SK-N-SH treated with all-trans-retinoic acid at 6 μM for 48 hours (cell line): Measurements from ENCODE around the gene TMEM151B.
A peak's percentile ranks its signal among the peaks of the same experiment; 100 is the strongest.
"Not testable (repeated sequence)": the region's sequence is repeated elsewhere in the genome, so short reads cannot be mapped to it uniquely, and the experiment has no call there.

ENCODE experiments used
- ATAC-seq: fragments of 200-7000 bp; cut with Tn5 transposase; 3 replicates; pipeline ENCODE4 v1.9.1; 2020; ENCODE audit warnings: mild to moderate bottlenecking, moderate library complexity
- ARNTL ChIP-seq: fragments of 450-650 bp; formaldehyde crosslinking; IDR thresholded peaks from 2 replicates; pipeline ENCODE4 v1.5.0; 2020; ENCODE audit warnings: low read depth, mild to moderate bottlenecking, moderate library complexity, borderline replicate concordance
- CREB5 ChIP-seq: fragments of 250-450 bp; sonication (Bioruptor Pico); IDR thresholded peaks from 2 replicates; pipeline ENCODE4 v1.5.1; 2020; ENCODE audit warnings: low read depth, mild to moderate bottlenecking, moderate library complexity
- CSDC2 ChIP-seq: fragments of 250-450 bp; sonication (Bioruptor Pico); IDR thresholded peaks from 2 replicates; pipeline ENCODE4 v1.5.0; 2020; ENCODE audit warnings: mild to moderate bottlenecking, moderate library complexity
- CSRNP3 ChIP-seq: fragments of 250-450 bp; sonication (Bioruptor Pico); IDR thresholded peaks from 2 replicates; pipeline ENCODE4 v1.5.1; 2021; ENCODE audit warnings: mild to moderate bottlenecking, moderate library complexity
- ESRRG ChIP-seq: fragments of 250-450 bp; sonication (Bioruptor Pico); IDR thresholded peaks from 2 replicates; pipeline ENCODE4 v1.6.1; 2021; ENCODE audit warnings: mild to moderate bottlenecking
- GLIS3 ChIP-seq: fragments of 250-450 bp; sonication (Bioruptor Pico); IDR thresholded peaks from 2 replicates; pipeline ENCODE4 v1.5.0; 2020; ENCODE audit warnings: mild to moderate bottlenecking, moderate library complexity
- ISL1 ChIP-seq: fragments of 250-450 bp; sonication (Bioruptor Pico); IDR thresholded peaks from 2 replicates; pipeline ENCODE4 v2.1.2; 2022; ENCODE audit warnings: mild to moderate bottlenecking, moderate library complexity
- OSR1 ChIP-seq: fragments of 250-450 bp; sonication (Bioruptor Pico); IDR thresholded peaks from 2 replicates; pipeline ENCODE4 v1.8.0; 2022; ENCODE audit warnings: moderate library complexity, mild to moderate bottlenecking, inconsistent platforms
- PATZ1 ChIP-seq: fragments of 250-450 bp; sonication (Bioruptor Pico); IDR thresholded peaks from 2 replicates; pipeline ENCODE4 v1.8.0; 2020; ENCODE audit warnings: mild to moderate bottlenecking, moderate library complexity, borderline replicate concordance
- POU6F1 ChIP-seq: fragments of 250-450 bp; sonication (Bioruptor Pico); IDR thresholded peaks from 2 replicates; pipeline ENCODE4 v1.8.0; 2021; ENCODE audit warnings: low read depth, mild to moderate bottlenecking, moderate library complexity, borderline replicate concordance
- PPARA ChIP-seq: fragments of 250-450 bp; sonication (Bioruptor Pico); IDR thresholded peaks from 2 replicates; pipeline ENCODE4 v1.5.0; 2020; ENCODE audit warnings: mild to moderate bottlenecking, borderline replicate concordance
- RARB ChIP-seq: fragments of 250-450 bp; sonication (Bioruptor Pico); IDR thresholded peaks from 2 replicates; pipeline ENCODE4 v1.8.0; 2021; ENCODE audit warnings: mild to moderate bottlenecking, moderate library complexity
- SNAI2 ChIP-seq: fragments of 250-450 bp; sonication (Bioruptor Pico); IDR thresholded peaks from 2 replicates; pipeline ENCODE4 v1.5.0; 2020; ENCODE audit warnings: mild to moderate bottlenecking, moderate library complexity
- TCF4 ChIP-seq: fragments of 250-450 bp; sonication (Bioruptor Pico); IDR thresholded peaks from 2 replicates; pipeline ENCODE4 v1.8.0; 2021; ENCODE audit warnings: mild to moderate bottlenecking, moderate library complexity, borderline replicate concordance
- ZC3H10 ChIP-seq: fragments of 250-450 bp; sonication (Bioruptor Pico); IDR thresholded peaks from 2 replicates; pipeline ENCODE4 v1.5.1; 2021; ENCODE audit warnings: mild to moderate bottlenecking, moderate library complexity
- ZFP3 ChIP-seq: fragments of 250-450 bp; sonication (Bioruptor Pico); IDR thresholded peaks from 2 replicates; pipeline ENCODE4 v1.5.0; 2020; ENCODE audit warnings: mild to moderate bottlenecking, moderate library complexity
- ZFP30 ChIP-seq: fragments of 450-650 bp; formaldehyde crosslinking; IDR thresholded peaks from 2 replicates; pipeline ENCODE4 v1.5.0; 2022; ENCODE audit warnings: mild to moderate bottlenecking, moderate library complexity
- ZNF565 ChIP-seq: fragments of 450-650 bp; formaldehyde crosslinking; conservative IDR thresholded peaks from 2 replicates; pipeline ENCODE4 v1.5.0; 2020; ENCODE audit warnings: low read depth, mild to moderate bottlenecking, moderate library complexity
- ZNF70 ChIP-seq: fragments of 450-650 bp; formaldehyde crosslinking; IDR thresholded peaks from 2 replicates; pipeline ENCODE4 v1.5.0; 2020; ENCODE audit warnings: mild to moderate bottlenecking, moderate library complexity
- ZNF8 ChIP-seq: fragments of 450-650 bp; formaldehyde crosslinking; IDR thresholded peaks from 2 replicates; pipeline ENCODE4 v1.5.0; 2020; ENCODE audit warnings: mild to moderate bottlenecking, moderate library complexity

Gene TMEM151B

GRCh38 chr6:44341095-44341890 lies 71.0 kb downstream of the TMEM151B start:
- ATAC-seq = no peak

GRCh38 chr6:44342052-44342451 lies 71.8 kb downstream of the TMEM151B start:
- peak; percentile 60; the same call in 1 of the 2 replicates for TF ChIP-seq TCF4 (CRISPR knock-in tag)
- no peak for TF ChIP-seq OSR1 (CRISPR knock-in tag)
- peak; percentile 28; the same call in 2 of the 3 replicates for ATAC-seq

More at GRCh38 chr6:44341095-44341890, 71.0 kb downstream of the TMEM151B start:
- no peak for TF ChIP-seq POU6F1
- no peak for TF ChIP-seq ZNF8 (CRISPR knock-in tag)
- no peak for TF ChIP-seq ESRRG (CRISPR knock-in tag)
- TF ChIP-seq SNAI2 (CRISPR knock-in tag) = no peak
- TF ChIP-seq ZNF565 (CRISPR knock-in tag) = no peak
- no peak for TF ChIP-seq ZFP30

GRCh38 chr6:44342489-44342888 lies 72.2 kb downstream of the TMEM151B start, which contains the start of gene SPATS1:
Gene SPATS1, plus strand, starts transcription at chr6:44342650. Its CDS starts 446 bp downstream, at chr6:44343096.
- peak; percentile 37; the same call in 2 of the 3 replicates for ATAC-seq
- TF ChIP-seq ESRRG (CRISPR knock-in tag) (no peak), POU6F1 (no peak), OSR1 (CRISPR knock-in tag) (no peak)

GRCh38 chr6:44346818-44347217 lies 76.6 kb downstream of the TMEM151B start:
- ATAC-seq = not testable (repeated sequence)

- ATAC-seq = no peak
- no peak for TF ChIP-seq CSDC2 (CRISPR knock-in tag)
- TF ChIP-seq ISL1 (CRISPR knock-in tag) = no peak
- no peak for TF ChIP-seq ZC3H10 (CRISPR knock-in tag)
- no peak for TF ChIP-seq ZFP3
- TF ChIP-seq GLIS3 = no peak
- TF ChIP-seq SNAI2 (CRISPR knock-in tag) = no peak
- TF ChIP-seq PATZ1 (CRISPR knock-in tag) = no peak
- no peak for TF ChIP-seq CREB5
- TF ChIP-seq PPARA (CRISPR knock-in tag) = no peak
- TF ChIP-seq ARNTL = no peak
- no peak for TF ChIP-seq ZNF70
- no peak for TF ChIP-seq OSR1 (CRISPR knock-in tag)
- no peak for TF ChIP-seq RARB (CRISPR knock-in tag)
- no peak for TF ChIP-seq ZNF8 (CRISPR knock-in tag)
- TF ChIP-seq CSRNP3 (CRISPR knock-in tag) = no peak
These were observed 79.8 kb downstream of the TMEM151B start for GRCh38 chr6:44349904-44350649.

- not testable (repeated sequence) for ATAC-seq
These were observed 80.4 kb downstream of the TMEM151B start for GRCh38 chr6:44350650-44350994.
